ENCODE results near the gene VSIR. TPM values are rescaled to one million over a fixed set of nuclear protein-coding genes. Genes with fewer than 3 reads are reported as not detected.

Gene VSIR
- total and polyA plus RNA-seq, 9 of the 15 experiments (the other 6 are each of a cell fraction or from before 2014, with no cell fraction given), result 0.14 to 20.5 (median 9.3) TPM

DNA sequence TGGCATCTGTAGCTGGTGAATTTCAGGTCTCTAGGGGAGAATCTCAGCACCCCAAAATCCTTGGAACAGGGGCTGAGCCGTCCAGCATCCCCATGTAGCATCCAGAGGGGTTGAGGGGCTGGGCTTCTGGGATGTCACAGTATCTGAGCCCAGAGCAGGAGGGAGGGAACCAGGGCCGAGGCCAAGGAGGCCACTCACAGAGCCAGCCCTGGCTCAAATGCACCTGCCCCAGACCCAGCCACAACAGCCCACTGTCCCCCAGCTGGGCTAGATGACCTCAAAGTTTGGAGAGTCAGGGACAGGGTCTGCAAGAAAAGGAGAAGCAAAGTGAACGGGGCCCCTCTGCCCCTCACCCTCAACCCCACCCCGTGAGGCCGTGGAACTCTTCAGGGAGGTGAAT is 22.3 kb downstream of the VSIR start (continued):
- TF ChIP-seq, protein P1, sequence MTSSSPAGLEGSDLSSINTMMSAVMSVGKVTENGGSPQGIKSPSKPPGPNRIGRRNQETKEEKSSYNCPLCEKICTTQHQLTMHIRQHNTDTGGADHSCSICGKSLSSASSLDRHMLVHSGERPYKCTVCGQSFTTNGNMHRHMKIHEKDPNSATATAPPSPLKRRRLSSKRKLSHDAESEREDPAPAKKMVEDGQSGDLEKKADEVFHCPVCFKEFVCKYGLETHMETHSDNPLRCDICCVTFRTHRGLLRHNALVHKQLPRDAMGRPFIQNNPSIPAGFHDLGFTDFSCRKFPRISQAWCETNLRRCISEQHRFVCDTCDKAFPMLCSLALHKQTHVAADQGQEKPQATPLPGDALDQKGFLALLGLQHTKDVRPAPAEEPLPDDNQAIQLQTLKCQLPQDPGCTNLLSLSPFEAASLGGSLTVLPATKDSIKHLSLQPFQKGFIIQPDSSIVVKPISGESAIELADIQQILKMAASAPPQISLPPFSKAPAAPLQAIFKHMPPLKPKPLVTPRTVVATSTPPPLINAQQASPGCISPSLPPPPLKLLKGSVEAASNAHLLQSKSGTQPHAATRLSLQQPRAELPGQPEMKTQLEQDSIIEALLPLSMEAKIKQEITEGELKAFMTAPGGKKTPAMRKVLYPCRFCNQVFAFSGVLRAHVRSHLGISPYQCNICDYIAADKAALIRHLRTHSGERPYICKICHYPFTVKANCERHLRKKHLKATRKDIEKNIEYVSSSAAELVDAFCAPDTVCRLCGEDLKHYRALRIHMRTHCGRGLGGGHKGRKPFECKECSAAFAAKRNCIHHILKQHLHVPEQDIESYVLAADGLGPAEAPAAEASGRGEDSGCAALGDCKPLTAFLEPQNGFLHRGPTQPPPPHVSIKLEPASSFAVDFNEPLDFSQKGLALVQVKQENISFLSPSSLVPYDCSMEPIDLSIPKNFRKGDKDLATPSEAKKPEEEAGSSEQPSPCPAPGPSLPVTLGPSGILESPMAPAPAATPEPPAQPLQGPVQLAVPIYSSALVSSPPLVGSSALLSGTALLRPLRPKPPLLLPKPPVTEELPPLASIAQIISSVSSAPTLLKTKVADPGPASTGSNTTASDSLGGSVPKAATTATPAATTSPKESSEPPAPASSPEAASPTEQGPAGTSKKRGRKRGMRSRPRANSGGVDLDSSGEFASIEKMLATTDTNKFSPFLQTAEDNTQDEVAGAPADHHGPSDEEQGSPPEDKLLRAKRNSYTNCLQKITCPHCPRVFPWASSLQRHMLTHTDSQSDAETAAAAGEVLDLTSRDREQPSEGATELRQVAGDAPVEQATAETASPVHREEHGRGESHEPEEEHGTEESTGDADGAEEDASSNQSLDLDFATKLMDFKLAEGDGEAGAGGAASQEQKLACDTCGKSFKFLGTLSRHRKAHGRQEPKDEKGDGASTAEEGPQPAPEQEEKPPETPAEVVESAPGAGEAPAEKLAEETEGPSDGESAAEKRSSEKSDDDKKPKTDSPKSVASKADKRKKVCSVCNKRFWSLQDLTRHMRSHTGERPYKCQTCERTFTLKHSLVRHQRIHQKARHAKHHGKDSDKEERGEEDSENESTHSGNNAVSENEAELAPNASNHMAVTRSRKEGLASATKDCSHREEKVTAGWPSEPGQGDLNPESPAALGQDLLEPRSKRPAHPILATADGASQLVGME (CRISPR knock-in tag; IDR thresholded peaks at IDR 0.05), result no peak
- TF ChIP-seq, protein P2, sequence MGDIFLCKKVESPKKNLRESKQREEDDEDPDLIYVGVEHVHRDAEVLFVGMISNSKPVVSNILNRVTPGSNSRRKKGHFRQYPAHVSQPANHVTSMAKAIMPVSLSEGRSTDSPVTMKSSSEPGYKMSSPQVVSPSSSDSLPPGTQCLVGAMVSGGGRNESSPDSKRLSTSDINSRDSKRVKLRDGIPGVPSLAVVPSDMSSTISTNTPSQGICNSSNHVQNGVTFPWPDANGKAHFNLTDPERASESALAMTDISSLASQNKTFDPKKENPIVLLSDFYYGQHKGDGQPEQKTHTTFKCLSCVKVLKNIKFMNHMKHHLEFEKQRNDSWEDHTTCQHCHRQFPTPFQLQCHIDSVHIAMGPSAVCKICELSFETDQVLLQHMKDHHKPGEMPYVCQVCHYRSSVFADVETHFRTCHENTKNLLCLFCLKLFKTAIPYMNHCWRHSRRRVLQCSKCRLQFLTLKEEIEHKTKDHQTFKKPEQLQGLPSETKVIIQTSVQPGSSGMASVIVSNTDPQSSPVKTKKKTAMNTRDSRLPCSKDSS (IDR thresholded peaks at IDR 0.05; ENCODE audit: low read depth, partially characterized antibody), result no peak
- TF ChIP-seq RBBP5 (IDR thresholded peaks at IDR 0.05; ENCODE audit: borderline replicate concordance, insufficient read depth, low read length, poor library complexity, severe bottlenecking) (no peak), PHB2 (IDR thresholded peaks at IDR 0.05; ENCODE audit: low read depth) (no peak), FOXA3 (CRISPR knock-in tag; conservative IDR thresholded peaks at IDR 0.05 in 1 of 2, IDR thresholded peaks at IDR 0.05 in 1 of 2) (no peak), U2AF1 (optimal IDR thresholded peaks at IDR 0.05; ENCODE audit: low read depth, low read length) (no peak), POU5F1 (IDR thresholded peaks at IDR 0.05; ENCODE audit: borderline replicate concordance, low read depth, low read length, partially characterized antibody) (no peak), ZC3H4 (CRISPR knock-in tag; IDR thresholded peaks at IDR 0.05; ENCODE audit: borderline replicate concordance) (no peak), ZC3H8 (IDR thresholded peaks at IDR 0.05) (no peak)
- TF ChIP-seq, protein P3, sequence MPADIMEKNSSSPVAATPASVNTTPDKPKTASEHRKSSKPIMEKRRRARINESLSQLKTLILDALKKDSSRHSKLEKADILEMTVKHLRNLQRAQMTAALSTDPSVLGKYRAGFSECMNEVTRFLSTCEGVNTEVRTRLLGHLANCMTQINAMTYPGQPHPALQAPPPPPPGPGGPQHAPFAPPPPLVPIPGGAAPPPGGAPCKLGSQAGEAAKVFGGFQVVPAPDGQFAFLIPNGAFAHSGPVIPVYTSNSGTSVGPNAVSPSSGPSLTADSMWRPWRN (IDR thresholded peaks at IDR 0.05; ENCODE audit: low read depth), result no peak
- TF ChIP-seq, protein P4, sequence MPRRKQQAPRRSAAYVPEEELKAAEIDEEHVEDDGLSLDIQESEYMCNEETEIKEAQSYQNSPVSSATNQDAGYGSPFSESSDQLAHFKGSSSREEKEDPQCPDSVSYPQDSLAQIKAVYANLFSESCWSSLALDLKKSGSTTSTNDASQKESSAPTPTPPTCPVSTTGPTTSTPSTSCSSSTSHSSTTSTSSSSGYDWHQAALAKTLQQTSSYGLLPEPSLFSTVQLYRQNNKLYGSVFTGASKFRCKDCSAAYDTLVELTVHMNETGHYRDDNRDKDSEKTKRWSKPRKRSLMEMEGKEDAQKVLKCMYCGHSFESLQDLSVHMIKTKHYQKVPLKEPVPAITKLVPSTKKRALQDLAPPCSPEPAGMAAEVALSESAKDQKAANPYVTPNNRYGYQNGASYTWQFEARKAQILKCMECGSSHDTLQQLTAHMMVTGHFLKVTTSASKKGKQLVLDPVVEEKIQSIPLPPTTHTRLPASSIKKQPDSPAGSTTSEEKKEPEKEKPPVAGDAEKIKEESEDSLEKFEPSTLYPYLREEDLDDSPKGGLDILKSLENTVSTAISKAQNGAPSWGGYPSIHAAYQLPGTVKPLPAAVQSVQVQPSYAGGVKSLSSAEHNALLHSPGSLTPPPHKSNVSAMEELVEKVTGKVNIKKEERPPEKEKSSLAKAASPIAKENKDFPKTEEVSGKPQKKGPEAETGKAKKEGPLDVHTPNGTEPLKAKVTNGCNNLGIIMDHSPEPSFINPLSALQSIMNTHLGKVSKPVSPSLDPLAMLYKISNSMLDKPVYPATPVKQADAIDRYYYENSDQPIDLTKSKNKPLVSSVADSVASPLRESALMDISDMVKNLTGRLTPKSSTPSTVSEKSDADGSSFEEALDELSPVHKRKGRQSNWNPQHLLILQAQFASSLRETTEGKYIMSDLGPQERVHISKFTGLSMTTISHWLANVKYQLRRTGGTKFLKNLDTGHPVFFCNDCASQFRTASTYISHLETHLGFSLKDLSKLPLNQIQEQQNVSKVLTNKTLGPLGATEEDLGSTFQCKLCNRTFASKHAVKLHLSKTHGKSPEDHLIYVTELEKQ (CRISPR knock-in tag; IDR thresholded peaks at IDR 0.05), result no peak
